Spleen (tissue), 7 donors: Measurements from ENCODE around the gene PKM.

ENCODE experiments used
- CTCF ChIP-seq, 11 experiments: fragments of 200-600 bp in 7 of 11; fragments of 450-650 bp in 4 of 11; sonication (generic) in 4 of 11; IDR thresholded peaks in 8 of 11; conservative IDR thresholded peaks in 3 of 11; 1 replicate in 7 of 11; 2 replicates in 4 of 11; pipeline versions ENCODE4 v1.4.0 to v1.8.0; 2016 to 2021; ENCODE audit warnings: antibody characterized with exemption in 11 of 11, inconsistent platforms in 4 of 11, mild to moderate bottlenecking in 1 of 11
- POLR2A ChIP-seq, 3 donors: fragments of 450-650 bp; IDR thresholded peaks; one replicate each; pipeline ENCODE4 v1.5.1; 2017; ENCODE audit warnings: antibody characterized with exemption in 3 of 3, mild to moderate bottlenecking in 1 of 3
- POLR2AphosphoS5 ChIP-seq, 3 donors: sonication (generic); formaldehyde crosslinking; IDR thresholded peaks; one replicate each; pipeline ENCODE4 v1.5.1; 2017; ENCODE audit warnings: antibody characterized with exemption in 3 of 3
- donor health status: DM: no; HTN: no; CAD: no; lungs with moderate emphysema.
- donor health status: DM: no; HTN: no; CAD: no.
- donor health status: DM: no; HTN: no; CAD: no.

- no peak for TF ChIP-seq POLR2AphosphoS5 (IDR thresholded peaks at IDR 0.05)
- TF ChIP-seq CTCF (IDR thresholded peaks at IDR 0.05 in 8 of 11, conservative IDR thresholded peaks at IDR 0.05 in 3 of 11): no peak
- TF ChIP-seq POLR2A (IDR thresholded peaks at IDR 0.05): no peak
Observed at GRCh38 chr15:72167445-72167844, 63.5 kb downstream of the PKM start.
